ENCODE results near the gene MS4A2.
"Not testable (repeated sequence)": the region's sequence is repeated elsewhere in the genome, so short reads cannot be mapped to it uniquely, and the experiment has no call there.

The MS4A2 gene

GRCh38 chr11:60124802-60125432, 36.5 kb downstream of the MS4A2 start:
- no peak overlapping the region for H3K27ac ChIP-seq
- no peak overlapping the region for H3K4me3 ChIP-seq
- TF ChIP-seq CTCF (IDR thresholded peaks at IDR 0.05): no peak
- no peak for DNase-seq (ENCODE audit: low spot score)

- DNase-seq (ENCODE audit: low spot score): no peak
- H3K4me3 ChIP-seq: no peak overlapping the region
- no peak overlapping the region for H3K27ac ChIP-seq
- TF ChIP-seq CTCF (IDR thresholded peaks at IDR 0.05): no peak
Observed at GRCh38 chr11:60125956-60126585, 37.6 kb downstream of the MS4A2 start.

- no peak for TF ChIP-seq CTCF (IDR thresholded peaks at IDR 0.05)
- Histone ChIP-seq H3K27ac (no peak overlapping the region), H3K4me3 (no peak overlapping the region)
- DNase-seq (ENCODE audit: low spot score): no peak
Observed at GRCh38 chr11:60127311-60127811, 38.9 kb downstream of the MS4A2 start.

GRCh38 chr11:60128376-60128775, 39.9 kb downstream of the MS4A2 start:
- DNase-seq (ENCODE audit: low spot score): no peak
- TF ChIP-seq CTCF (IDR thresholded peaks at IDR 0.05): no peak

GRCh38 chr11:60128866-60129265, 40.4 kb downstream of the MS4A2 start:
- not testable (repeated sequence) for H3K27ac ChIP-seq; H3K4me3 ChIP-seq; DNase-seq (ENCODE audit: low spot score)

More at GRCh38 chr11:60128376-60128775, 39.9 kb downstream of the MS4A2 start:
- Histone ChIP-seq H3K27ac (no peak overlapping the region), H3K4me3 (no peak overlapping the region)

- DNase-seq (ENCODE audit: low spot score): no peak
- TF ChIP-seq CTCF (IDR thresholded peaks at IDR 0.05): no peak
- Histone ChIP-seq H3K4me3 (no peak overlapping the region), H3K27ac (no peak overlapping the region)
Observed at GRCh38 chr11:60129853-60130252, 41.4 kb downstream of the MS4A2 start.

- no peak for TF ChIP-seq CTCF (IDR thresholded peaks at IDR 0.05)
- Histone ChIP-seq H3K4me3 (no peak overlapping the region), H3K27ac (no peak overlapping the region)
- DNase-seq (ENCODE audit: low spot score): no peak
Observed at GRCh38 chr11:60130496-60130895, 42.0 kb downstream of the MS4A2 start.

All from coronary artery (tissue), 2 donors.